Mucosa of descending colon (tissue), 3 donors: ENCODE data around the gene GPR68. TPM values are rescaled to one million over a fixed set of nuclear protein-coding genes. Genes with fewer than 3 reads are reported as not detected.

Experiments used
- ATAC-seq: fragments of 200-7000 bp; cut with Tn5 transposase; one replicate; pipeline ENCODE4 v1.9.1; 2020; ENCODE audit warnings: mild to moderate bottlenecking, moderate library complexity
- DNase-seq, 3 donors: peaks; one replicate each; pipeline ENCODE4 v3.0.0-alpha.2; 2020
- H3K36me3 ChIP-seq: fragments of 200-600 bp; one replicate; pipeline ENCODE4 v1.8.0; 2021; ENCODE audit warnings: low read depth, mild to moderate bottlenecking
- H3K4me1 ChIP-seq: fragments of 200-600 bp; one replicate; pipeline ENCODE4 v1.8.0; 2021; ENCODE audit warnings: low read depth, mild to moderate bottlenecking
- H3K4me3 ChIP-seq: fragments of 200-600 bp; one replicate; pipeline ENCODE4 v1.8.0; 2021; ENCODE audit warnings: mild to moderate bottlenecking
- H3K9me3 ChIP-seq: fragments of 200-600 bp; one replicate; pipeline ENCODE4 v1.8.0; 2021; ENCODE audit warnings: mild to moderate bottlenecking
- CTCF ChIP-seq: fragments of 200-600 bp; IDR thresholded peaks from one replicate; pipeline ENCODE4 v1.8.0; 2022; ENCODE audit warnings: antibody characterized with exemption, mild to moderate bottlenecking
- intact Hi-C, 2 donors: fragments of 100-400 bp; cut with DNase I in 1 of 2; cut with micrococcal nuclease in 1 of 2; formaldehyde crosslinking; loops; one replicate each; pipeline versions ENCODE4 v1.11.0 to v1.11.1; 2022; cut with DNase I, micrococcal nuclease
- total RNA-seq, 3 donors: library from RNA; stranded (reverse); fragmentation: NEBNext Ultra II Directional in 2 of 3; extraction: Animal tissue kit (Norgen Biotek cat#: 25700) in 2 of 3; gene quantifications; one replicate each; pipeline versions ENCODE4 v1.2.1 to v1.2.4, GENCODE V29; 2021 to 2023
- donor health status: DM: no; HTN: no; CAD: no; lungs with moderate emphysema.
- donor health status: DM: no; HTN: no; CAD: no.
- donor health status: DM: no; HTN: yes; CAD: no.

GPR68 gene
- total RNA-seq, 3 donors from 2014 or later, result 1.4 to 2.4 (median 2.3) TPM

DNA sequence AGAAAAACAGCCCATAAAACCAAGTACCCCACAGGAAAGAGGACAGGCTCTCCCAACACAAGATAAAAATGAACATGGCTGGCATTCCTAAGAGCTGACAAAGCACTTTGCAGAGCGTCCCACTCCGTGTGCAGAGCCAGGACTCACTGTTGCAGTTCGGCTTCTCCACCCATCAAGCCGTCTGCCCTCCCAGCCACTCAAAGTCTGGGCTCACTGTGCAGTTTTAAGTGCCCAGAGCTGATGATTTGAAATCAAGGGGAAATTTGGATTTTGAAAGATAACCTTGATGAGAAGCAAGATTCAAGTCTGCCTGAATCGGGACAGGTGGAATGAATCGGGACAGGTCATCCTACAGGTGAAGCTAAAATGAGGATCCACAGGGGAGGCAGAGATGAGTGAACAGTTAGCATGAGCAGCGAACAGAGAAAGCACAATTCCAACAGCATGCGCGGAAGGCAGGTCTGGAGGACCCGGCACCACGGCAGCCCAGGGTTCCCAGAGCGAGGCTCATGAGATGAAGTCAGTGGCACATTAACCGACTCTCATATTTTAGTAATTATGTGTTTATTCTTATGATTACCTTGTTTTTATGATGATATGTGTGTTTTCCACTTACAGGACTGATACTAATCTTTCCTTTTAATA, 39.8 kb upstream of the GPR68 start:
- DNase-seq, result no peak
- ATAC-seq, result no peak
- intact Hi-C loops, result loop anchor here in 1 of 2 donors (10.0 kb wide), 1 partner anchor 379 kb away; no protein-coding TSS in a partner anchor
- Histone ChIP-seq H3K9me3 (no peaks in the 10 kb centered on the region), H3K4me3 (no peak overlapping the region), H3K36me3 (peaks cover 5% of the 10 kb centered on the region), H3K4me1 (no peaks in the 10 kb centered on the region)
- TF ChIP-seq CTCF, result no peak

DNA sequence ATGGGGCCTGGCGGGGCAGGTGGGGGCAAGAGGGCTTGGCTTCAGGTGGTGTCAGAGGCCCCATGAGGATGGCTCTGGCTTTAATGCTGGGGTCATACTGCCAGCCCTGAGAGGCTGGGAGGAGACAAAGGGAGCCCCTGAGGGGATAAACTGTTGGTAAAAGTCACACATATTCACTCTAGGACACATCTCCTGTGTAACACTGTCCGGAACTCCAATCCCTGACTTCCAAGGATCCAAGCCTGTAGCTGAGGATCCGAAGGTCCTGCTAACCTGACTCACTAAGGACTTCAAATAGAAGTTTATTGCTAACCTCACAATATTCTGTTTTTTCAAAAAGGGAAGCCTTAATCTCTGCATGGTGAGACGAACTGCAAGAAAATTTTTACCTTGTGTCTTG, 39.2 kb upstream of the GPR68 start:
- DNase-seq (no peak), ATAC-seq (no peak)
- TF ChIP-seq CTCF, result no peak
- Histone ChIP-seq H3K4me3 (no peak overlapping the region), H3K9me3 (no peaks in the 10 kb centered on the region), H3K4me1 (no peaks in the 10 kb centered on the region), H3K36me3 (no peaks in the 10 kb centered on the region)
- intact Hi-C loops, result loop anchor here in 1 of 2 donors (10.0 kb wide), 1 partner anchor 379 kb away; no protein-coding TSS in a partner anchor

GRCh38 chr14:91282954-91283645, 38.6 kb upstream of the GPR68 start:
- intact Hi-C loops, result loop anchor here in 1 of 2 donors (10.0 kb wide), 1 partner anchor 378 kb away; no protein-coding TSS in a partner anchor
- Histone ChIP-seq H3K9me3 (no peaks in the 10 kb centered on the region), H3K4me1 (no peaks in the 10 kb centered on the region), H3K36me3 (no peaks in the 10 kb centered on the region), H3K4me3 (no peak overlapping the region)
- DNase-seq (no peak), ATAC-seq (no peak)
- no peak for TF ChIP-seq CTCF

DNA sequence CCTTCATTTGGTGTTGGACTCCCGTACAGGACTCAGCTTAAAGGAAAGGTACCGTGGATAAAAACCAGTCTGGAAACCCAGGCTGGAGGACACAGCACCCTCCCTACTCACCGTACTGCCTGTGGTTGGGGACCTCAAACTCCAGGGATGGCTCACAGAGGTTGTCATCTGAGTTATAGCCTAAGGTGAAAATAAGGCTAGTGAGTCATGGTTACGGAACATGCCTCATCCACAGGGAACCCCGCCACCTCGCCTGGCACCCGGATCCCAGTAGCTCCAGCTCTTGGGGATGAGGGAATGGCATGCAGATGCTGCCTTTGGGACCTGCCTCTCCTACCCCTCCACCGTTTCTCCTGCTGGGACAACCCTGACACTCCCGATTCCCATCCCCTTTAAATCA, 36.8 kb upstream of the GPR68 start:
- no peak for DNase-seq
- no peak for TF ChIP-seq CTCF
- peaks cover 4% of the 10 kb centered on the region for H3K36me3 ChIP-seq
- ATAC-seq, result no peak
- intact Hi-C loops, result loop anchor here in 1 of 2 donors (10.0 kb wide), 1 partner anchor 377 kb away; no protein-coding TSS in a partner anchor
- H3K9me3 ChIP-seq, result no peaks in the 10 kb centered on the region
- no peak overlapping the region for H3K4me3 ChIP-seq
- H3K4me1 ChIP-seq, result no peaks in the 10 kb centered on the region

- intact Hi-C loops, result loop anchor here in 1 of 2 donors (10.0 kb wide), 1 partner anchor 375 kb away; no protein-coding TSS in a partner anchor
- Histone ChIP-seq H3K4me1 (no peaks in the 10 kb centered on the region), H3K36me3 (peaks cover 4% of the 10 kb centered on the region), H3K9me3 (no peaks in the 10 kb centered on the region), H3K4me3 (no peak overlapping the region)
- peak; percentile 45 for ATAC-seq
- DNase-seq, result no peak
- TF ChIP-seq CTCF, result no peak
Measured at GRCh38 chr14:91280129-91280528, 35.6 kb upstream of the GPR68 start.
